ENCODE data around the gene CRIM1.

The CRIM1 gene

DNA sequence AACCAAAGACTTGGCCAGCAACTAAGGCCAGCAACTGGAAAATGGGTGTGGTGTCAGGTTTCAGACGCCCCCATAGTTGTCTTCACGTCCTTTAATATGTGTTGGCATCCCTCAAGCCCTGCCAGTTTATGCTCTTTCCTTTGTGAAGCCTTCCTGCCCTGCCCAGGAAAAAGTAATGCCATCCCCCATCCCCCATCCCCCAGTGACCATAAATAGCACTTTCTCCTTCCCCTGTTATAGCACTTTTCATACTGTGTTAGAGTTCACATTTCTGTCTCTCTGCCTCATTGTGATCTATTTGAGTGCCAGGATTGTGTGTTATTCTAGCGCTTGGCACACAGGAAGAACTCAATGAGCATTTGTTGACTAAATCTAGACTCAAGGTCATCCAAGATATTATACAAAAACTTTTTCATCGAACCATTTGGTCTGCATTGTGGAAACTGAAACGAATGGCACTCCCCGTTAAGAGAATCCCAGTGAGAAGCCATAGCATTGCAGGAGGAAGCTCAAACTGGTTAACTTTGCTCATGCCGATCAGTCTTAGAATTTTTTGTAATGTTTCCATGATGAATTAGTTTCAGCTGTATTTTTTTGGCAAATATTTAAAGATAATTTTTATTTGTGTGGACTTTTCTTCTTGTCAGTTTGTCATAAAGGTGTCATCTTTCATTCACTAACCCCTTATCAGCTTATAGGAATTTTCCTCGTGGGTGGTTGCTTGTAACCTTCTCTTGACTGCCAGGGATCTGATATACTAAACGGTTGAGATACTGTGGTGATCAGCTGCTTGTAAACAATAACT, 15.7 kb downstream of the CRIM1 start:
- no peak for DNase-seq (ENCODE audit: low read depth in 1 of 2, low spot score in 1 of 2)

DNA sequence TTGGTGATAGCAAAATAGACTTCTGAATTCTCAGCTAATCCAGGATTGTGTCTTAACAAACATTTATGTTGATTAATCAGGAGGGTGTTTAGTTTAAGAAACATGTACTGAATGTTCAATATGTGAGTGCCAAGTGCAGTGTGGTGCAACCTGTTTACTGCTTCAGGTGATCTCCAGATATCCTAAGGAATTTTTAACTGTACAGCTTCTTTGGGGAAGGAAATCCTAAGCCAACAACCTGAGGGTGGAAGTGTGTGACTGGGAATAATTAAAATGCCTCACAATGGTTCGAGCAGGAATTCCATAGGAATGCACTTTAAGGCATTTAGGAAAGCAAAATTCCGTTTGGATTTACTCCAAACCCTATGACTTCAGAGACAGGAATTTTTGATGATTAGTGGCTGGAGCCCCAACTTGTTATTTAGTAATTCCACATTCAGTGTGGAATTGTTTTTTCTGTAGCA, 16.4 kb downstream of the CRIM1 start:
- no peak for DNase-seq (ENCODE audit: low read depth in 1 of 2, low spot score in 1 of 2)

- DNase-seq (ENCODE audit: low read depth in 1 of 2, low spot score in 1 of 2): no peak
Measured at GRCh38 chr2:36373149-36373926, 17.8 kb downstream of the CRIM1 start.

DNA sequence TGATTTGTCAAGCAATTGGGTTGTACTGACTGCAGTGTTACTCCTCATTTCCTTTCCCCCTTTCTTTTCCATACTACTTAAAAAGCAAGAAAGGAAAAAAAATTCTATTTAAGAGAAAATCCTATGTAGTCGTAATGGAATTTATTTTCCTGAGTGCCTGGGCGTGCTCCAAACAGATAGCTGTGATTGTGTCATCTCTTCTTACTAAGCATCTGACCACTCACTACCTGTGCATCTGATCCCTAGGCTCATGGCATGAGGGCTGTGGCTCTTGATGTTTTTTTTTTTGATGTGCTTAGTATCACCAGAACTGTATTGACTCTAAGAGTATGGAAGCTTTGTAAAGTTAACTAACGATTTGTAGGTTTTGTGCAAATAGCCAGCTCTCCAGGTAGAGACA, 19.0 kb downstream of the CRIM1 start:
- DNase-seq (ENCODE audit: low read depth in 1 of 2, low spot score in 1 of 2): no peak

DNA sequence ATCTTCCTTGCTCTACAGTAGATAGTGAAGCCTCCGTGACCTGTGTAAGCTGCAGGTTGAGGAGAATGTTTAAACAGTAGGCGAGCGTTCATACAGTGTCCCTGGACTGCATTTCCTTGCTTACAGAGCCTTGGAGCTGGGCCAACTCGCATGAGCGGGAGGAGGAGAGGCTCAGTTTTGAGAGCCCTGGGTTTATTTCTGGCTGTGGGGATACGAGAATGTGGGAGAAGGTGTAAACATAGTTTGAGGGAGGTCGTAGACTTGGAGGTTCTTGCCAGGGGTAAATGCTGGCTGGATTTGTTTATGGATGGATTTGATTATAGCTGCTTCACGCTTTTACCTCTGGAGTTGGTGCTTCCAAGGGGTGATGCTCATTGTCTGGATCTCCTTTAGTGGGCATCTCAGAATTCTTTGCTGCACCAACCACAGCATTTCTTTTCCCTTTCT, 20.8 kb downstream of the CRIM1 start:
- DNase-seq (ENCODE audit: low read depth in 1 of 2, low spot score in 1 of 2): no peak

DNA sequence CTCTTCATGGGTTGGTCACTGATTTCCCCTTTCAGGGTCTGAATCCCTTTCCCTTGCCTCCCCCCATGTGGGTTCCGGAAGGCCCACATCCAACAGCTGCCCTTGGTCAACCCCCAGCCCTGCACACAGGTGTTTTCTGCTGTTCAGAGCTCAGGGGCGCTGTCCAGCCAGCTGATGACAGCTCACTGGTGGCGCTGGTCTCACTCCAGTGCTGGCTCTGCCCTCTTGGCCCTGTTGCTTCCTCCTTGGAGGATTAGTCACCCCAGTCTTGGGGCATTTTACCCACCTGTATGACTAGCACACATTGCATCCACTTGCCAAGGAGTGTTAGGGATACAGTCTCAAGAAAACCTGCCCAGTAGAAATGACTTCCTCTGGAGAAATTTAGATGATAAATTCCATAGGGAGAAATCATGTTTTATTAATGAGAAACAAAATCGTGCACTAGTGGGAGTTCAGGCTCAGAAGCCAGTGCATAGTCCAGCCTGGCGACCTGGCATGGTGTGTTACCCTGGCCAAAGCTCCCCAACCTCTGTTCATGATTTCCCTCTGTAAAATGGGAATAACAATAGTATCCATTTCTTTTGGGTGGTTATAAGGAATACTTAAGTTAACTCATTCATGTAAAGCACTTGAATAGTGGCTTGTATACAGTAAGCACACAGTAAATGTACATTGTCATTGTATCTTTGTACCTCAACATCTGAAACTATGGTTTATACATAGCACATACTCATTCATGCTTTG, 21.6 kb downstream of the CRIM1 start:
- DNase-seq (ENCODE audit: low read depth in 1 of 2, low spot score in 1 of 2): no peak

GRCh38 chr2:36379710-36380448, 24.3 kb downstream of the CRIM1 start:
- no peak for DNase-seq (ENCODE audit: low read depth in 1 of 2, low spot score in 1 of 2)

- no peak for DNase-seq (ENCODE audit: low read depth in 1 of 2, low spot score in 1 of 2)
Measured at GRCh38 chr2:36380624-36381481, 25.3 kb downstream of the CRIM1 start.

GRCh38 chr2:36381993-36382392, 26.4 kb downstream of the CRIM1 start:
- no peak for DNase-seq (ENCODE audit: low read depth in 1 of 2, low spot score in 1 of 2)

GRCh38 chr2:36382472-36382871, 26.9 kb downstream of the CRIM1 start:
- DNase-seq (ENCODE audit: low read depth in 1 of 2, low spot score in 1 of 2): no peak

- no peak for DNase-seq (ENCODE audit: low read depth in 1 of 2, low spot score in 1 of 2)
Measured at GRCh38 chr2:36383726-36384125, 28.1 kb downstream of the CRIM1 start.

GRCh38 chr2:36384454-36384853, 28.9 kb downstream of the CRIM1 start:
- DNase-seq (ENCODE audit: low read depth in 1 of 2, low spot score in 1 of 2): no peak

DNA sequence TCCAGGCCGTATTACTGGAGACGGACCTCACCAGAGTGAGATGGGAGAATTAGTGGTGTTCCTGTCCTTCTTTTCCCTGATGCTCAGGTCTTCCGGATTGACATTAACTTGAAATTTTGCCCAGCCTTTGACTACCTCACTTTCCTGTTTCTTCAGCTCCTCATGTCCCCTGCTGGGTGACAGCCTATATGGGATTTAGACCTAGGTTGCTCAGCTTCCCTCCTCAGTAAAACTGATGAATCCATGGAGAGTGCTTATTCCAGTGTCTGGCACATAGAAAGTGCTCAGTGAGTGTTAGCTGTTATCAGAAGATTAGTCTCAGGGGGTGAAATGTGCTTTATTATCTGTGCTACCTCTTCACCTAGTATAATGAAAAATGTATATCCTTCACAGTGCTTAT, 30.0 kb downstream of the CRIM1 start:
- no peak for DNase-seq (ENCODE audit: low read depth in 1 of 2, low spot score in 1 of 2)

- DNase-seq (ENCODE audit: low read depth in 1 of 2, low spot score in 1 of 2): no peak
Measured at GRCh38 chr2:36387258-36387916, 31.8 kb downstream of the CRIM1 start.

GRCh38 chr2:36388472-36388871, 32.9 kb downstream of the CRIM1 start:
- no peak for DNase-seq (ENCODE audit: low read depth in 1 of 2, low spot score in 1 of 2)

DNA sequence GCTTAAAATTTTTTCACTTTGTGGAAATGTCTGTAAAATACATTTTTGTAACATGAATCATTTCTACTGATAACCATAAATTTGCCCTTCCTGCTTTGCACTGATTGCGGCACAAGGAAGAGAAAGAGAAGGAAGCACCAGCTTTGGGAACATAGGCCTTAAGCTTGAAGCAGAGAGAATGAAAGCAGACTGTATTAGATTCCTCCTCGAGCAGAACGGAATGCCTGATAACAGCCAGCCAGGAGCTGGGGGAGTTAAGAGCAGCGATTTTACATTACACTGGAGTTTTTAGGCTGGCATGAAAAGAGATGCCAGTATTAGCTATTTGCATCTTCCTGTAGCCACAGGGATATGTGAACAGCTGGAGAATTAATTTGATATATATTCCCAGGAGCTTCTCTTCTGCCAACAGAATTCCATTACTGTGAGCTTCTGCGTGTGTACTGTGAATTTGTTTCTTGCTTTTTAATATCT, 33.5 kb downstream of the CRIM1 start:
- DNase-seq (ENCODE audit: low read depth in 1 of 2, low spot score in 1 of 2): no peak

DNA sequence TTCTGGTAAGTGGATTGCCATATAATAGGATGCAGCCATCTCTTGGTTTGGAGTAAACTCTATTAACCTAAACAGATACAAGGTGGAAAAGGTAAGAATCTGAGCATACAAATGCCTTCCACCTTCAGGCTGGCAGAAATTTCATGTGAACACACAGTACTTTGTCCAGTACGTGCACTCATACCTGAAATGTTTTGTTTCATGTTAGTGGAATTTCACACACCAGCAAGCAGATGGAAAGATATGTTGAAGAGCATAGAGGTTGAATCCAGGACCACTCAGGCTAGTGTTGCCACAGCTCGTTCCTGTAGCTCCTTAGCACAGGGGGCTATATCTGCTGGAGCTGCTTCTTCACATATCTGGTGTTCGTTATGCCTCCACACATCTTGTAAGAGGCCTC, 34.0 kb downstream of the CRIM1 start:
- no peak for DNase-seq (ENCODE audit: low read depth in 1 of 2, low spot score in 1 of 2)

GRCh38 chr2:36392571-36393255, 37.1 kb downstream of the CRIM1 start:
- no peak for DNase-seq (ENCODE audit: low read depth in 1 of 2, low spot score in 1 of 2)

Measured in stimulated activated CD4-positive, alpha-beta T cell treated with anti-CD3 and anti-CD28 coated beads, Interleukin-15, amount 100 ng/mL, for 1 hour (primary cell).